Body of pancreas (tissue), 4 donors: ENCODE results near the gene PLS1. TPM values are rescaled to one million over a fixed set of nuclear protein-coding genes. Genes with fewer than 3 reads are reported as not detected.

Source experiments
- ATAC-seq: fragments of 150-250 bp; one replicate; pipeline ENCODE4 v1.9.1; 2016
- DNase-seq, 4 donors: peaks; one replicate each; pipeline ENCODE4 v3.0.0-alpha.2; 2019
- H3K27ac ChIP-seq, 4 donors: fragments of 200-600 bp; sonication (generic); 1 replicate in 3 of 4; 2 replicates in 1 of 4; pipeline versions ENCODE4 v1.5.1 to v1.6.1; 2016 to 2019; ENCODE audit warnings: mild to moderate bottlenecking in 1 of 4, mixed read lengths in 1 of 4, moderate library complexity in 1 of 4
- H3K27me3 ChIP-seq, 2 donors: fragments of 200-600 bp; sonication (generic); one replicate each; pipeline ENCODE4 v1.6.0; 2016; ENCODE audit warnings: mild to moderate bottlenecking in 1 of 2
- H3K36me3 ChIP-seq, 2 donors: fragments of 200-600 bp; sonication (generic); replicated peaks in 1 of 2; 2 replicates each; pipeline ENCODE4 v1.5.1; 2016; ENCODE audit warnings: low read depth in 2 of 2; ENCODE audit not compliant: insufficient read depth in 1 of 2
- H3K4me1 ChIP-seq: fragments of 200-600 bp; sonication (generic); one replicate; pipeline ENCODE4 v1.6.0; 2016
- H3K4me3 ChIP-seq, 2 donors: fragments of 200-600 bp; sonication (generic); 1 replicate in 1 of 2; 2 replicates in 1 of 2; pipeline ENCODE4 v1.5.1; 2016 to 2019
- H3K9me3 ChIP-seq, 3 donors: fragments of 200-600 bp; sonication (generic); 1 replicate in 2 of 3; 2 replicates in 1 of 3; pipeline ENCODE4 v1.5.1; 2016
- POLR2A ChIP-seq, 3 donors: fragments of 450-650 bp; IDR thresholded peaks; one replicate each; pipeline ENCODE4 v1.6.1; 2016; ENCODE audit warnings: antibody characterized with exemption in 3 of 3, mild to moderate bottlenecking in 2 of 3
- WGBS, 2 donors: methylation state at CpG; one replicate each; pipeline ENCODE4 v1.1.5; 2017; 5-methylcytosine and 5-hydroxymethylcytosine counted together
- intact Hi-C: fragments of 100-400 bp; cut with DNase I; formaldehyde crosslinking; loops from one replicate; pipeline ENCODE4 v1.15.1; 2023
- total RNA-seq, 2 donors: library from RNA; depleted of rRNA; stranded (reverse); fragments of >200 nt; gene quantifications; one replicate each; pipeline ENCODE4 v1.1.0, GENCODE V29; 2016
- TF ChIP-seq, protein P1 (sequence below), 7 experiments: fragments of 450-650 bp in 4 of 7; fragments of 200-600 bp in 3 of 7; sonication (generic) in 3 of 7; IDR thresholded peaks; one replicate each; pipeline ENCODE4 v1.5.1; 2016 to 2019; ENCODE audit warnings: antibody characterized with exemption in 7 of 7

The PLS1 gene
- total RNA-seq, 2 donors from 2014 or later = 6.3 to 21.8 TPM

DNA sequence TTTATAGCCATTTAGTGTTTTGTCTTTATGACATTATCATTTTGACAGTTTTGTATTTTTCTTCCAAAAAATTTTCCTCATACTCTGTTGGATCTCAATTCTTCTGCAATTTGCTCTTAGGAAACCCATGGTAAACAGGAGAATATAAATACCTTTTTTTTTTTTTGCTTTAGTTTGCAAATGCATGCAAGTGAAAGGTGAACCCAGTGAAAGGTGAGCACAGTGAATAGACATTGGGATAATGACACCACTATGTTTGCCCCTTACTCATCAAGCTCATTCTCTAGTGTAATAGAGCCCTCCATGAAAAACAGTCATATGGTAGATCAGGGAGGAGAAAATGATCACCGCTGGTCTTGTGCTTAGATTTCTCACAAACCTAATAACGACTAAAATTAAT lies 68.6 kb downstream of the PLS1 start:
- H3K27ac ChIP-seq = peak overlapping the region in 3 of 4 donors; percentile 78 to 87 (median 82)
- H3K9me3 ChIP-seq = no peaks in the 10 kb centered on the region
- H3K4me3 ChIP-seq = no peak overlapping the region
- no peaks in the 10 kb centered on the region for H3K36me3 ChIP-seq
- peaks cover 29% of the 10 kb centered on the region for H3K4me1 ChIP-seq
- WGBS, 2 donors = 68 to 70% methylated on average over 2 of the region's 2 CpGs
- TF ChIP-seq, protein P1, sequence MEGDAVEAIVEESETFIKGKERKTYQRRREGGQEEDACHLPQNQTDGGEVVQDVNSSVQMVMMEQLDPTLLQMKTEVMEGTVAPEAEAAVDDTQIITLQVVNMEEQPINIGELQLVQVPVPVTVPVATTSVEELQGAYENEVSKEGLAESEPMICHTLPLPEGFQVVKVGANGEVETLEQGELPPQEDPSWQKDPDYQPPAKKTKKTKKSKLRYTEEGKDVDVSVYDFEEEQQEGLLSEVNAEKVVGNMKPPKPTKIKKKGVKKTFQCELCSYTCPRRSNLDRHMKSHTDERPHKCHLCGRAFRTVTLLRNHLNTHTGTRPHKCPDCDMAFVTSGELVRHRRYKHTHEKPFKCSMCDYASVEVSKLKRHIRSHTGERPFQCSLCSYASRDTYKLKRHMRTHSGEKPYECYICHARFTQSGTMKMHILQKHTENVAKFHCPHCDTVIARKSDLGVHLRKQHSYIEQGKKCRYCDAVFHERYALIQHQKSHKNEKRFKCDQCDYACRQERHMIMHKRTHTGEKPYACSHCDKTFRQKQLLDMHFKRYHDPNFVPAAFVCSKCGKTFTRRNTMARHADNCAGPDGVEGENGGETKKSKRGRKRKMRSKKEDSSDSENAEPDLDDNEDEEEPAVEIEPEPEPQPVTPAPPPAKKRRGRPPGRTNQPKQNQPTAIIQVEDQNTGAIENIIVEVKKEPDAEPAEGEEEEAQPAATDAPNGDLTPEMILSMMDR (IDR thresholded peaks at IDR 0.05) = no peak
- TF ChIP-seq POLR2A (IDR thresholded peaks at IDR 0.05) = no peak
- no peaks in the 10 kb centered on the region for H3K27me3 ChIP-seq
- ATAC-seq (no peak), DNase-seq (no peak)
- intact Hi-C loops = no loop called here

DNA sequence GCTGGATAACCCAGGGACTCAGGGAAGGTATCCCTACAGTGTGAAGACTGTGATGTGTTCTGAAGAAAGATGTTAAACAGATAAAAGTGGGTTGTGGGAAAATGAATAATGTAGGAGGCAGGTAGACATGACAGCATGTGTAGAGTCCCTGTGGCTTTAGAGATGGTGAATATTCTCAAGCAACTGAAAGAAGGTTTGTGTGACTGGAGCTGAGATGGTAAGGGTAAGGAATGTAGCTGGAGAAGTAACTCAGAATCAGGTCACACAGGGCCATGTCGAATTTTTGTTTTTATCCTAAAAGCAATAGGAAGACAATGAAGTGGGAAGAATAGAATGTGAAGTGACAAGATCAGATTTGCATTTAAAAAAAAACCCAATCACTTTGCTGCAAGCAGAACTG lies 73.9 kb downstream of the PLS1 start:
- Histone ChIP-seq H3K4me1 (peaks cover 7% of the 10 kb centered on the region), H3K36me3 (no peaks in the 10 kb centered on the region), H3K27ac (no peak overlapping the region), H3K9me3 (no peaks in the 10 kb centered on the region), H3K4me3 (no peak overlapping the region), H3K27me3 (no peaks in the 10 kb centered on the region)
- no peak for ATAC-seq
- no peak for DNase-seq
- WGBS, 2 donors = 44 to 54% methylated on average over 1 of the region's 1 CpG
- no peak for TF ChIP-seq POLR2A (IDR thresholded peaks at IDR 0.05)
- TF ChIP-seq, protein P1 (IDR thresholded peaks at IDR 0.05) = no peak
- intact Hi-C loops = no loop called here

DNA sequence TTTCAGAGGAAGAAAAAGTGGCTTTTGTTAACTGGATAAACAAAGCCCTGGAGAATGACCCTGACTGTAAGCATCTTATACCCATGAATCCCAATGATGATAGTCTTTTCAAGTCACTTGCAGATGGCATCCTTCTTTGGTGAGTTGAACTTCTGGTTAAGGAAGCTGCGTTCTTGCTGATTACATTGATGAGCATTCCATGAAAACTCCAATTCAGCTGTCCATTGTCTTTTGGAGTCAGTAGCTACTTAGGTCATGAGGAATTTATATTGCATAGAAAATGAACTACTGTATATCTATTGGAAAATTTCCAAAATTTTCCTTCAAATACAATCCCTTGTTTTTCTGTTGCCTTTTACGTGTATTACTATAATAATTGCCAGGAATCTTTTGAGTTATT lies 80.0 kb downstream of the PLS1 start:
- Histone ChIP-seq H3K4me1 (no peaks in the 10 kb centered on the region), H3K9me3 (no peaks in the 10 kb centered on the region), H3K27me3 (no peaks in the 10 kb centered on the region), H3K36me3 (no peaks in the 10 kb centered on the region), H3K4me3 (no peak overlapping the region), H3K27ac (no peak overlapping the region)
- intact Hi-C loops = no loop called here
- no peak for TF ChIP-seq POLR2A (IDR thresholded peaks at IDR 0.05)
- TF ChIP-seq, protein P1 (IDR thresholded peaks at IDR 0.05) = no peak
- DNase-seq = no peak
- no peak for ATAC-seq
- WGBS, 2 donors = 84 to 89% methylated on average over 2 of the region's 2 CpGs

DNA sequence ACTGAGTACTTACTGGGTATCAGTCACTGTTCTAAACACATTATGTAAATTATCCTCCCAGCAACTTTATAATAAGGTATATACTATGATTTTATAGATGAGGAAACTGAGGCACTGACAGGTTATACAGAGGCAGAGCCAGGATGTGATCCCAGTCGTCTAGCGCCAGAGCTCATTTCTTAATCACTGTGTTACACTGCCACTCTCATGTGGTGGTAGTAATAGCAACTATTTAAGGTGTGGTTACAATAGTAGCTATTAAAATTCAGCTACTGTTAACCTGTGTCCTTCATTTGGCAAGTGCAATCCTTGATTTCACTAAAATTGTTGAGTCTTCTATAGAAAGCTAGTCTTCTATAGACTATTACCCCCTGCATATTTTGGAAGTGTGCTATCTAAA lies 84.5 kb downstream of the PLS1 start:
- 80 to 82% methylated on average over 2 of the region's 2 CpGs for WGBS, 2 donors
- intact Hi-C loops = no loop called here
- peak; percentile 42 for ATAC-seq

DNA sequence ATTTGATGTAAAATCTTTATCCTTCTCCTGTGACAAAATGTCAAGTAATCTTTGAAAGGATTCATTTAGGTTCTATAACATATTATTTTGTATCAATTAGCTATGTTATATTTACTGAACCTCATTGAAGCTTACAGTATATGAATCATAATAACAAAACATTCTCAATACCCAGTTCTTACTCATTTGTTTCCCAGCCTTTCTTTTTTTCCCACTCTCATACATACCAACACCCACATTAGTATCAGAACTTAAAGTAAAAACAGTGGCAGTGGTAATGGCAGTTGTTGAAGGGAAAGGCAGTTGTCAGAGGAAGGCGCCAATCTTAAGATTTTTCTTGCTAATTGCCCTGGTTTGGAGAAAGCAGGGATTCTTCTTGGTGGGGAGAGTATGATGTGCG lies 94.4 kb downstream of the PLS1 start:
- TF ChIP-seq, protein P1 (IDR thresholded peaks at IDR 0.05) = no peak
- TF ChIP-seq POLR2A (IDR thresholded peaks at IDR 0.05) = no peak
- Histone ChIP-seq H3K36me3 (no peaks in the 10 kb centered on the region), H3K4me3 (no peak overlapping the region), H3K4me1 (no peaks in the 10 kb centered on the region), H3K27me3 (no peaks in the 10 kb centered on the region), H3K27ac (no peak overlapping the region), H3K9me3 (no peaks in the 10 kb centered on the region)
- ATAC-seq = no peak
- WGBS, 2 donors = 93 to 96% methylated on average over 2 of the region's 2 CpGs
- intact Hi-C loops = no loop called here
- no peak for DNase-seq

More for the DNA sequence above, 84.5 kb downstream of the PLS1 start:
- H3K9me3 ChIP-seq = no peaks in the 10 kb centered on the region
- no peak for TF ChIP-seq POLR2A (IDR thresholded peaks at IDR 0.05)
- TF ChIP-seq, protein P1 (IDR thresholded peaks at IDR 0.05) = peak in 4 of 7 experiments; percentile 35 to 52 (median 43)
- no peak overlapping the region for H3K4me3 ChIP-seq
- H3K27me3 ChIP-seq = no peaks in the 10 kb centered on the region
- no peaks in the 10 kb centered on the region for H3K4me1 ChIP-seq
- H3K36me3 ChIP-seq = no peaks in the 10 kb centered on the region
- H3K27ac ChIP-seq = no peak overlapping the region
- DNase-seq = peak in 1 of 4 donors; percentile 7
